ENCODE results near the gene PACSIN3. TPM values are rescaled to one million over a fixed set of nuclear protein-coding genes. Genes with fewer than 3 reads are reported as not detected.

Gene PACSIN3
- total RNA-seq, 4 donors from 2014 or later: 1.2 to 13.9 (median 9.8) TPM

- WGBS, 2 donors (ENCODE audit: low coverage in 1 of 2): 95 to 98% methylated on average over 3 of the region's 3 CpGs
- Histone ChIP-seq H3K4me1 (peaks cover 0 to 8% (median 2%) of the 10 kb centered on the region in 4 donors), H3K27ac (no peak overlapping the region), H3K27me3 (no peaks in the 10 kb centered on the region), H3K36me3 (no peaks in the 10 kb centered on the region), H3K9me3 (no peaks in the 10 kb centered on the region), H3K4me3 (no peak overlapping the region)
- in situ Hi-C loops (cut with MboI; ENCODE audit: low pct_ligation_motif_present in 1 of 4, low pct_unique_long_range_greater_than_20kb in 1 of 4, low sequenced_read_pairs in 3 of 4): no loop called here
- TF ChIP-seq POLR2A (IDR thresholded peaks at IDR 0.05) (no peak), POLR2AphosphoS5 (IDR thresholded peaks at IDR 0.05) (no peak), CTCF (IDR thresholded peaks at IDR 0.05) (no peak), EP300 (IDR thresholded peaks at IDR 0.05; ENCODE audit: low read depth) (no peak)
- intact Hi-C loops (cut with DNase I; ENCODE audit: low total_unique reads): no loop called here
- no peak for DNase-seq
Observed at GRCh38 chr11:47136921-47137320, 49.3 kb downstream of the PACSIN3 start.

- intact Hi-C loops (cut with DNase I; ENCODE audit: low total_unique reads): no loop called here
- in situ Hi-C loops (cut with MboI; ENCODE audit: low pct_ligation_motif_present in 1 of 4, low pct_unique_long_range_greater_than_20kb in 1 of 4, low sequenced_read_pairs in 3 of 4): no loop called here
- H3K36me3 ChIP-seq: no peaks in the 10 kb centered on the region
- no peak for DNase-seq
- H3K4me1 ChIP-seq: peaks cover 0 to 8% (median 2%) of the 10 kb centered on the region in 4 donors
- H3K27me3 ChIP-seq: no peaks in the 10 kb centered on the region
- no peak overlapping the region for H3K4me3 ChIP-seq
- H3K27ac ChIP-seq: no peak overlapping the region
- WGBS, 2 donors (ENCODE audit: low coverage in 1 of 2): 67 to 89% methylated on average over 1 to 3 of the region's 3 CpGs
- no peak for TF ChIP-seq POLR2A (IDR thresholded peaks at IDR 0.05)
- TF ChIP-seq CTCF (IDR thresholded peaks at IDR 0.05): no peak
- no peaks in the 10 kb centered on the region for H3K9me3 ChIP-seq
Observed at GRCh38 chr11:47136327-47136726, 49.9 kb downstream of the PACSIN3 start.

GRCh38 chr11:47132981-47133380 is 53.3 kb downstream of the PACSIN3 start:
- Histone ChIP-seq H3K36me3 (no peaks in the 10 kb centered on the region), H3K4me3 (no peak overlapping the region), H3K4me1 (peaks cover 0 to 8% (median 2%) of the 10 kb centered on the region in 4 donors), H3K27ac (no peak overlapping the region), H3K9me3 (no peaks in the 10 kb centered on the region), H3K27me3 (no peaks in the 10 kb centered on the region)
- in situ Hi-C loops (cut with MboI; ENCODE audit: low pct_ligation_motif_present in 1 of 4, low pct_unique_long_range_greater_than_20kb in 1 of 4, low sequenced_read_pairs in 3 of 4): no loop called here
- WGBS, 2 donors (ENCODE audit: low coverage in 1 of 2): 20 to 43% methylated on average over 1 of the region's 1 CpG
- DNase-seq: no peak
- TF ChIP-seq POLR2AphosphoS5 (IDR thresholded peaks at IDR 0.05) (no peak), POLR2A (IDR thresholded peaks at IDR 0.05) (no peak), CTCF (IDR thresholded peaks at IDR 0.05) (no peak), EP300 (IDR thresholded peaks at IDR 0.05; ENCODE audit: low read depth) (no peak)
- intact Hi-C loops (cut with DNase I; ENCODE audit: low total_unique reads): no loop called here

- Histone ChIP-seq H3K9me3 (no peaks in the 10 kb centered on the region), H3K27ac (no peak overlapping the region), H3K36me3 (no peaks in the 10 kb centered on the region), H3K4me1 (peaks cover 0 to 8% (median 2%) of the 10 kb centered on the region in 4 donors), H3K4me3 (no peak overlapping the region), H3K27me3 (no peaks in the 10 kb centered on the region)
- in situ Hi-C loops (cut with MboI; ENCODE audit: low pct_ligation_motif_present in 1 of 4, low pct_unique_long_range_greater_than_20kb in 1 of 4, low sequenced_read_pairs in 3 of 4): no loop called here
- DNase-seq: no peak
- intact Hi-C loops (cut with DNase I; ENCODE audit: low total_unique reads): no loop called here
- TF ChIP-seq POLR2AphosphoS5 (IDR thresholded peaks at IDR 0.05) (no peak), CTCF (IDR thresholded peaks at IDR 0.05) (no peak), EP300 (IDR thresholded peaks at IDR 0.05; ENCODE audit: low read depth) (no peak), POLR2A (IDR thresholded peaks at IDR 0.05) (no peak)
Observed at GRCh38 chr11:47132490-47132889, 53.7 kb downstream of the PACSIN3 start.

All from transverse colon (tissue), 4 donors.